PC-3 (cell line): ENCODE data around the gene P3R3URF. TPM values are rescaled to one million over a fixed set of nuclear protein-coding genes. Genes with fewer than 3 reads are reported as not detected.

Experiments
- ATAC-seq: fragments of 200-7000 bp; cut with Tn5 transposase; 2 replicates; pipeline ENCODE4 v1.9.1; 2020; ENCODE audit warnings: mild to moderate bottlenecking, moderate library complexity
- BruUV-seq: library from RNA; stranded (reverse); fragments of 400-500 nt; replicated peaks from 2 replicates; lab custom pipeline; 2021; lab: Mats Ljungman, UMichigan
- CTCF ChIA-PET: fragments of 300-600 bp; sonication (Branson Sonifier 250); formaldehyde crosslinking; loops from one replicate; lab custom pipeline; 2022; ENCODE audit warnings: antibody characterized with exemption; lab: Charles Lee
- POLR2A ChIA-PET: fragments of 300-600 bp; sonication (Branson Sonifier 250); formaldehyde crosslinking; loops from one replicate; lab custom pipeline; 2022; ENCODE audit warnings: antibody characterized with exemption; ENCODE audit not compliant: unreplicated experiment; lab: Charles Lee
- DNase-seq: peaks from one replicate; pipeline ENCODE4 v3.0.0-alpha.2; 2015
- H2AFZ ChIP-seq: fragments of 300-600 bp; sonication (generic); 2 replicates; pipeline ENCODE4 v1.6.0; 2016; ENCODE audit warnings: antibody characterized with exemption, low read length
- H3F3A ChIP-seq: fragments of 300-600 bp; sonication (generic); one replicate; pipeline ENCODE4 v1.6.0; 2017; ENCODE audit warnings: antibody characterized with exemption, low read length, control low read depth, mild to moderate bottlenecking; ENCODE audit not compliant: unreplicated experiment
- H3K27ac ChIP-seq: fragments of 300-600 bp; sonication (generic); 2 replicates; pipeline ENCODE4 v1.5.1; 2016; ENCODE audit warnings: mild to moderate bottlenecking, low read length
- H3K27me3 ChIP-seq: fragments of 300-600 bp; sonication (generic); 2 replicates; pipeline ENCODE4 v1.6.1; 2016; ENCODE audit warnings: low read length, mixed read lengths
- H3K36me3 ChIP-seq: fragments of 300-600 bp; sonication (generic); 2 replicates; pipeline ENCODE4 v1.6.1; 2016; ENCODE audit warnings: low read depth, mixed run types, low read length, mixed read lengths
- H3K4me1 ChIP-seq: fragments of 300-600 bp; sonication (generic); 2 replicates; pipeline ENCODE4 v1.5.1; 2016; ENCODE audit warnings: low read length; ENCODE audit not compliant: insufficient read depth
- H3K4me2 ChIP-seq: fragments of 300-600 bp; sonication (generic); 2 replicates; pipeline ENCODE4 v1.6.0; 2016; ENCODE audit warnings: low read length
- H3K4me3 ChIP-seq: fragments of 300-600 bp; sonication (generic); 2 replicates; pipeline ENCODE4 v1.5.1; 2016; ENCODE audit warnings: mild to moderate bottlenecking, low read length, mixed read lengths
- H3K79me2 ChIP-seq: fragments of 300-600 bp; sonication (generic); 2 replicates; pipeline ENCODE4 v1.6.1; 2017; ENCODE audit warnings: low read length, mixed read lengths
- H3K9ac ChIP-seq: fragments of 300-600 bp; sonication (generic); 2 replicates; pipeline ENCODE4 v1.6.0; 2016; ENCODE audit warnings: mild to moderate bottlenecking, low read length
- H3K9me2 ChIP-seq: fragments of 300-600 bp; sonication (generic); replicated peaks from 2 replicates; pipeline ENCODE4 v1.6.1; 2016; ENCODE audit warnings: mixed run types, low read length, mixed read lengths
- H3K9me3 ChIP-seq: fragments of 300-600 bp; sonication (generic); 2 replicates; pipeline ENCODE4 v1.6.1; 2016; ENCODE audit warnings: low read length, mixed read lengths
- H4K20me1 ChIP-seq: fragments of 300-600 bp; sonication (generic); 2 replicates; pipeline ENCODE4 v1.6.1; 2016; ENCODE audit warnings: low read length, mixed read lengths
- EZH2 ChIP-seq: fragments of 300-600 bp; sonication (generic); IDR thresholded peaks from one replicate; pipeline ENCODE4 v1.6.1; 2017; ENCODE audit warnings: antibody characterized with exemption, mild to moderate bottlenecking, low read length; ENCODE audit not compliant: unreplicated experiment
- EZH2phosphoT487 ChIP-seq: fragments of 300-600 bp; sonication (generic); IDR thresholded peaks from 2 replicates; pipeline ENCODE4 v1.6.1; 2018; ENCODE audit warnings: mild to moderate bottlenecking, antibody characterized with exemption, low read length, borderline replicate concordance
- intact Hi-C: fragments of 100-400 bp; cut with micrococcal nuclease; formaldehyde crosslinking; loops from 2 replicates; pipeline ENCODE4 v1.9.0; 2023
- total RNA-seq: library from RNA; depleted of rRNA; stranded (reverse); fragments of >200 nt; gene quantifications from 2 replicates; pipeline ENCODE4 v1.2.3, GENCODE V29; 2014
- TF ChIP-seq, protein P1 (sequence below): fragments of 300-600 bp; sonication (generic); conservative IDR thresholded peaks from 2 replicates; pipeline ENCODE4 v1.5.1; 2017; ENCODE audit warnings: antibody characterized with exemption, low read depth, mild to moderate bottlenecking, low read length

Gene P3R3URF
- total RNA-seq, 1 experiment from 2014 or later = not detected

DNA sequence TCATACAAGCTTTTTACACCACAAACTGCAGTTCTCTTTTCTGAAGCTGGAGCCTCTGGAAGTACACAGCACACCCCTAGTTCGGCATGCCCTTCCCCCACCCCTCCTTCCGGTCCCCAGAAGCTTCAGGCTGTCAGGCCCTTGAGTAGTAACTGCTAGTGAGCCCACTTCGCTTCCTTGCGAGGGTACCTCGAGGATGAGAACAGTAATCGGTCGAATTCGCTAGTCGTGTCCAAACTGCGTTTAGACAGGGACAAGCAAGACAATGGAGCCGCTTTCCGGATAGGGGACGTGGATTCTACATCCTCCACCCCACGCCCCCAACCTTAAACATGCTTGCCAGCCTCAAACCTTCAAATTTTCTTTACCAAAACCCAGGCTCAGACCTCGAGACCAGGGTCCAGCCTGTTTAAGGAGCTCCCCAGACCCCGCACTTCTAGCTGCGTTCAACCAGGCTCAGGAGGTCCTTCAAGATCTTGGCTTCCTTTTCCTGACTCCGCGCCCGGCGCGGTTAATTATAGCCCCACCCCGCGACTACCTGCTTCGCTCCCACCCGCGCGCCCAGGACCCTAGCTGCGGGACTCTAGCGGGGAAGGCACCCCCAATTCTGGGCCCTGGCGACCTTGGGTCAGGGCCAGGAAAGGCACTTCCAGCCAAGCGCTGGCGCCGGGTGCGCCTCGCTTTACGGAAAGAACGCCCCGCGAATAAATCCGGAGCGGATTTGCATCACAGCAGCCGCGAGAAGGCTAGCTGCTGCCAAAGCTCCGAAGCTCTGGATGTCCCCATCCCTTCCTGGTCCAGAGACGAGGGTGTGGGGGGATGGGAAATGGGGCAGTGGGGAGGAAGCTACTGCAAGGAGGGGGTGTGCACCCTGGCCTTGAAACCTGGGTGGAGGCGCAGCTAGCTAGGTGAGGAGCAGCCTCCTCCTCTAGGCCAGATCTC, 9.5 kb downstream of the P3R3URF start:
- CTCF ChIA-PET = no interaction called here
- H3K4me3 ChIP-seq = no peak overlapping the region
- no peaks in the 10 kb centered on the region for H3F3A ChIP-seq
- no peaks in the 10 kb centered on the region for H3K79me2 ChIP-seq
- no peaks in the 10 kb centered on the region for H3K27me3 ChIP-seq
- peak overlapping the region; percentile 42; the same call in 1 of the 2 replicates for H2AFZ ChIP-seq
- TF ChIP-seq EZH2 (no peak), EZH2phosphoT487 (no peak)
- TF ChIP-seq, protein P1, sequence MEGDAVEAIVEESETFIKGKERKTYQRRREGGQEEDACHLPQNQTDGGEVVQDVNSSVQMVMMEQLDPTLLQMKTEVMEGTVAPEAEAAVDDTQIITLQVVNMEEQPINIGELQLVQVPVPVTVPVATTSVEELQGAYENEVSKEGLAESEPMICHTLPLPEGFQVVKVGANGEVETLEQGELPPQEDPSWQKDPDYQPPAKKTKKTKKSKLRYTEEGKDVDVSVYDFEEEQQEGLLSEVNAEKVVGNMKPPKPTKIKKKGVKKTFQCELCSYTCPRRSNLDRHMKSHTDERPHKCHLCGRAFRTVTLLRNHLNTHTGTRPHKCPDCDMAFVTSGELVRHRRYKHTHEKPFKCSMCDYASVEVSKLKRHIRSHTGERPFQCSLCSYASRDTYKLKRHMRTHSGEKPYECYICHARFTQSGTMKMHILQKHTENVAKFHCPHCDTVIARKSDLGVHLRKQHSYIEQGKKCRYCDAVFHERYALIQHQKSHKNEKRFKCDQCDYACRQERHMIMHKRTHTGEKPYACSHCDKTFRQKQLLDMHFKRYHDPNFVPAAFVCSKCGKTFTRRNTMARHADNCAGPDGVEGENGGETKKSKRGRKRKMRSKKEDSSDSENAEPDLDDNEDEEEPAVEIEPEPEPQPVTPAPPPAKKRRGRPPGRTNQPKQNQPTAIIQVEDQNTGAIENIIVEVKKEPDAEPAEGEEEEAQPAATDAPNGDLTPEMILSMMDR = no peak
- DNase-seq (no peak), ATAC-seq (no peak)
- H3K36me3 ChIP-seq = no peaks in the 10 kb centered on the region
- H4K20me1 ChIP-seq = no peaks in the 10 kb centered on the region
- BruUV-seq = no TSS peak
- no peaks in the 10 kb centered on the region for H3K9me2 ChIP-seq
- no peak overlapping the region for H3K4me2 ChIP-seq
- POLR2A ChIA-PET = no interaction called here
- H3K9ac ChIP-seq = no peak overlapping the region
- H3K4me1 ChIP-seq = peaks cover 10% of the 10 kb centered on the region
- H3K27ac ChIP-seq = no peak overlapping the region
- intact Hi-C loops = no loop called here
- no peaks in the 10 kb centered on the region for H3K9me3 ChIP-seq

DNA sequence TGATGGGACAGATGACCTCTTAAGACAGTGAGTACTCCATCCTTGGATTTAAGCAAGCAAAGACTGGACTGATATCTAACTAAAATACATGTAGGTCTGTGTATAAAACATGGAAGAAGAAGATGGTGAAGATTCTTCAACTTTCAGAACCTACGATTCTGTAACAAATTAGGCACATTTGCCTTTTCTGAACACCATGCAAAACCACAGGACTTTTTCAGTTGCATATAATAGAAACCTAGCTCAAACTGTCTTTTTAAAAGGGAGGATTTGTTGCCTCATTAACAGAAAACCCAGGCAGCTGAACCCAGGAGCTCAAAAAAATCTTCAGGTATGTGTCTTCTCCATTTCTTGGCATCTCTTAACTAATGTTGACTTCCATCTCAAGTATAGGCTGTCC, 16.1 kb downstream of the P3R3URF start:
- no peaks in the 10 kb centered on the region for H4K20me1 ChIP-seq

More for the DNA sequence above, 16.1 kb downstream of the P3R3URF start:
- Histone ChIP-seq H3K27ac (no peak overlapping the region), H3K4me3 (no peak overlapping the region), H3K4me1 (no peaks in the 10 kb centered on the region), H3K36me3 (no peaks in the 10 kb centered on the region), H3F3A (no peaks in the 10 kb centered on the region), H3K79me2 (no peaks in the 10 kb centered on the region), H3K9ac (no peak overlapping the region), H3K9me2 (no peaks in the 10 kb centered on the region), H3K27me3 (no peaks in the 10 kb centered on the region), H3K4me2 (no peak overlapping the region), H2AFZ (no peak overlapping the region), H3K9me3 (no peaks in the 10 kb centered on the region)
- POLR2A ChIA-PET = no interaction called here
- ATAC-seq (no peak), DNase-seq (no peak)
- CTCF ChIA-PET = no interaction called here
- TF ChIP-seq EZH2phosphoT487 (no peak), EZH2 (no peak)
- TF ChIP-seq, protein P1 = no peak
- intact Hi-C loops = no loop called here
- no TSS peak for BruUV-seq
